Activated CD8-positive, alpha-beta memory T cell treated with anti-CD3 and anti-CD28 coated beads, Interleukin-2, amount 50 U/mL, for 1 hour (primary cell): ENCODE data around the gene RNF113A.
"Not testable (repeated sequence)": the region's sequence is repeated elsewhere in the genome, so short reads cannot be mapped to it uniquely, and the experiment has no call there.

Experiments used
- DNase-seq: peaks from one replicate; pipeline ENCODE4 v3.0.0-alpha.2; 2020; ENCODE audit errors: extremely low read depth

The RNF113A gene

GRCh38 chrX:119871599-119872395 lies at the start of gene RNF113A, which contains the start of gene NDUFA1:
Gene RNF113A, minus strand, starts transcription at chrX:119871733. Its CDS starts 120 bp downstream, at chrX:119871613.
Gene NDUFA1, plus strand, starts transcription at chrX:119871832. Its CDS starts 80 bp downstream, at chrX:119871912.
- peak; percentile 39 for DNase-seq

- no peak for DNase-seq
These were observed 48.5 kb upstream of the RNF113A start for GRCh38 chrX:119919835-119920585.

- no peak for DNase-seq
These were observed 46.3 kb upstream of the RNF113A start for GRCh38 chrX:119917877-119918276.

GRCh38 chrX:119916310-119916709 lies 44.8 kb upstream of the RNF113A start:
- DNase-seq: no peak

GRCh38 chrX:119900976-119901375 lies 29.4 kb upstream of the RNF113A start:
- no peak for DNase-seq

GRCh38 chrX:119899125-119899524 lies 27.6 kb upstream of the RNF113A start:
- DNase-seq: no peak

GRCh38 chrX:119895843-119896326 lies 24.4 kb upstream of the RNF113A start, which contains the start of gene AKAP14:
Gene AKAP14, plus strand, starts transcription at chrX:119895893. Its CDS starts 7,331 bp downstream, at chrX:119903224.
- DNase-seq: no peak

- not testable (repeated sequence) for DNase-seq
These were observed 20.6 kb upstream of the RNF113A start for GRCh38 chrX:119891961-119892692.

GRCh38 chrX:119890626-119891025 lies 19.1 kb upstream of the RNF113A start:
- DNase-seq: not testable (repeated sequence)

GRCh38 chrX:119887721-119888425 lies 16.3 kb upstream of the RNF113A start:
- no peak for DNase-seq

- no peak for DNase-seq
These were observed 14.3 kb upstream of the RNF113A start for GRCh38 chrX:119885554-119886428.

- DNase-seq: no peak
These were observed 9.3 kb upstream of the RNF113A start for GRCh38 chrX:119880552-119881437.

- DNase-seq: no peak
These were observed 8.5 kb upstream of the RNF113A start for GRCh38 chrX:119880076-119880475.

- no peak for DNase-seq
These were observed 7.2 kb upstream of the RNF113A start for GRCh38 chrX:119878740-119879139.

GRCh38 chrX:119871245-119871598 lies 311 bp downstream of the RNF113A start:
- no peak for DNase-seq

- no peak for DNase-seq
These were observed 854 bp downstream of the RNF113A start for GRCh38 chrX:119870626-119871131.

GRCh38 chrX:119853444-119853843 lies 18.1 kb downstream of the RNF113A start:
- DNase-seq: no peak

GRCh38 chrX:119852382-119853353 lies 18.9 kb downstream of the RNF113A start, which contains the start of gene UPF3B:
Gene UPF3B, minus strand, starts transcription at chrX:119852963. Its CDS starts 35 bp downstream, at chrX:119852928.
- DNase-seq: peak; percentile 86
